Stimulated activated CD8-positive, alpha-beta memory T cell treated with anti-CD3 and anti-CD28 coated beads, Interleukin-12 subunit alpha, Interleukin-12 subunit beta, amount 100 ng/mL, for 24 hours (primary cell): ENCODE measurements around the gene CFAP46.
"Not testable (repeated sequence)": the region's sequence is repeated elsewhere in the genome, so short reads cannot be mapped to it uniquely, and the experiment has no call there.

Experiments
- DNase-seq: peaks from one replicate; pipeline ENCODE4 v3.0.0-alpha.2; 2020; ENCODE audit errors: extremely low read depth

CFAP46 gene

GRCh38 chr10:132808383-132809231 lies 133.8 kb downstream of the CFAP46 start:
- no peak for DNase-seq

- no peak for DNase-seq
These were observed 134.7 kb downstream of the CFAP46 start for GRCh38 chr10:132807621-132808049.

GRCh38 chr10:132806561-132807003 lies 135.8 kb downstream of the CFAP46 start:
- DNase-seq = no peak

GRCh38 chr10:132806110-132806509 lies 136.3 kb downstream of the CFAP46 start:
- no peak for DNase-seq

GRCh38 chr10:132805599-132805998 lies 136.8 kb downstream of the CFAP46 start:
- no peak for DNase-seq

GRCh38 chr10:132804785-132805426 lies 137.5 kb downstream of the CFAP46 start:
- DNase-seq = no peak

- no peak for DNase-seq
These were observed 138.1 kb downstream of the CFAP46 start for GRCh38 chr10:132804287-132804686.

GRCh38 chr10:132803416-132804210 lies 138.8 kb downstream of the CFAP46 start:
- no peak for DNase-seq

GRCh38 chr10:132802694-132803320 lies 139.6 kb downstream of the CFAP46 start:
- no peak for DNase-seq

GRCh38 chr10:132802048-132802447 lies 140.3 kb downstream of the CFAP46 start:
- DNase-seq = no peak

- DNase-seq = no peak
These were observed 142.5 kb downstream of the CFAP46 start for GRCh38 chr10:132799865-132800264.

- DNase-seq = no peak
These were observed 143.5 kb downstream of the CFAP46 start for GRCh38 chr10:132798876-132799275.

GRCh38 chr10:132798403-132798802 lies 144.0 kb downstream of the CFAP46 start:
- DNase-seq = no peak

GRCh38 chr10:132797986-132798385 lies 144.4 kb downstream of the CFAP46 start:
- not testable (repeated sequence) for DNase-seq

- DNase-seq = no peak
These were observed 145.5 kb downstream of the CFAP46 start for GRCh38 chr10:132796846-132797245.

GRCh38 chr10:132793871-132794849 lies 148.2 kb downstream of the CFAP46 start:
- DNase-seq = no peak

GRCh38 chr10:132793213-132793612 lies 149.2 kb downstream of the CFAP46 start:
- no peak for DNase-seq

GRCh38 chr10:132792796-132793195 lies 149.6 kb downstream of the CFAP46 start:
- DNase-seq = no peak

GRCh38 chr10:132792099-132792498 lies 150.3 kb downstream of the CFAP46 start:
- not testable (repeated sequence) for DNase-seq
